ENCODE measurements around the gene CCDC137.

DNA sequence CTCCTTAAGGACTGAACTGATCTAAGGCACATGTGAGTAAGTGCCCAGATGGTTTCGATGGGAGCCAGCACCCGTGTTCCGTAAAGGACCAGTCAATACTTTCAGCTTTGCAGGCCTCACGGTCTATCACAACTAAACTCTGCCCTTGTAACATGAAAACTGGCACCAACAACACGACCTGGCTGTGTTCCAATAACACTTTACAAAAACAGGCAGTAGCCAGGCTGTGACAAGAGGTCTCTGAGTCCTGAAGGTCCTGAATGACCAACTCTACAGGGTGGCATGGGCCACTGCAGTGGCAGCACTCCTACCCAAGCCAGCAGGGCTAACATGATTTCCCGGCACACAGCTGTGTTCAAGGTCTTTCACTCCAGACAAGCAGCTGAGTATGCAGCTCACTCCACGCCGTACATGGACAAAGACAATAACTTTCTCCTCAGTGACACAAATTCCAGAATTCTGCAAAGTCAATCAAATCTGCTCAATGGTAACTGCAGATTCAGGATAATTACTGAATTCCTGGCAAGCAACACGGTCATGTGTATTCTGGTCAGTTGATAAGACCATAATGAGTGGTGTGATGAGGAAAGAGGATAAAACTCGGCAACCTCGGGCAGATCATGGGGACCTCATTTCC, 44.9 kb upstream of the CCDC137 start:
- TF ChIP-seq, protein P1, sequence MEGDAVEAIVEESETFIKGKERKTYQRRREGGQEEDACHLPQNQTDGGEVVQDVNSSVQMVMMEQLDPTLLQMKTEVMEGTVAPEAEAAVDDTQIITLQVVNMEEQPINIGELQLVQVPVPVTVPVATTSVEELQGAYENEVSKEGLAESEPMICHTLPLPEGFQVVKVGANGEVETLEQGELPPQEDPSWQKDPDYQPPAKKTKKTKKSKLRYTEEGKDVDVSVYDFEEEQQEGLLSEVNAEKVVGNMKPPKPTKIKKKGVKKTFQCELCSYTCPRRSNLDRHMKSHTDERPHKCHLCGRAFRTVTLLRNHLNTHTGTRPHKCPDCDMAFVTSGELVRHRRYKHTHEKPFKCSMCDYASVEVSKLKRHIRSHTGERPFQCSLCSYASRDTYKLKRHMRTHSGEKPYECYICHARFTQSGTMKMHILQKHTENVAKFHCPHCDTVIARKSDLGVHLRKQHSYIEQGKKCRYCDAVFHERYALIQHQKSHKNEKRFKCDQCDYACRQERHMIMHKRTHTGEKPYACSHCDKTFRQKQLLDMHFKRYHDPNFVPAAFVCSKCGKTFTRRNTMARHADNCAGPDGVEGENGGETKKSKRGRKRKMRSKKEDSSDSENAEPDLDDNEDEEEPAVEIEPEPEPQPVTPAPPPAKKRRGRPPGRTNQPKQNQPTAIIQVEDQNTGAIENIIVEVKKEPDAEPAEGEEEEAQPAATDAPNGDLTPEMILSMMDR (IDR thresholded peaks at IDR 0.05): no peak
- TF ChIP-seq POLR2A (IDR thresholded peaks at IDR 0.05): no peak

Measured in thyroid gland (tissue), 4 donors.